Left forelimb (tissue), 1 donor: Measurements from ENCODE around the gene CFAP43.
"Not testable (repeated sequence)": the region's sequence is repeated elsewhere in the genome, so short reads cannot be mapped to it uniquely, and the experiment has no call there.

ENCODE experiments used
- DNase-seq: peaks from one replicate; pipeline ENCODE4 v3.0.0-alpha.2; 2018; ENCODE audit warnings: low spot score

Gene CFAP43

GRCh38 chr10:104255311-104255981 lies 23.3 kb upstream of the CFAP43 start:
- no peak for DNase-seq

GRCh38 chr10:104254493-104255310 lies 22.5 kb upstream of the CFAP43 start, which contains the start of gene GSTO1:
GSTO1 (plus strand) TSS chr10:104254892; CDS start chr10:104254929, 37 bp downstream.
- peak; percentile 78 for DNase-seq

- no peak for DNase-seq
These were observed 21.6 kb upstream of the CFAP43 start for GRCh38 chr10:104253606-104254410.

- DNase-seq = no peak
These were observed 20.9 kb upstream of the CFAP43 start for GRCh38 chr10:104253106-104253505.

GRCh38 chr10:104252368-104252767 lies 20.2 kb upstream of the CFAP43 start:
- DNase-seq = no peak

- DNase-seq = no peak
These were observed 19.3 kb upstream of the CFAP43 start for GRCh38 chr10:104251443-104251842.

GRCh38 chr10:104250371-104250770 lies 18.2 kb upstream of the CFAP43 start:
- no peak for DNase-seq

- not testable (repeated sequence) for DNase-seq
These were observed 16.8 kb upstream of the CFAP43 start for GRCh38 chr10:104248931-104249330.

GRCh38 chr10:104247513-104248146 lies 15.5 kb upstream of the CFAP43 start:
- no peak for DNase-seq

- no peak for DNase-seq
These were observed 14.8 kb upstream of the CFAP43 start for GRCh38 chr10:104246976-104247375.

- no peak for DNase-seq
These were observed 13.0 kb upstream of the CFAP43 start for GRCh38 chr10:104245066-104245632.

GRCh38 chr10:104243512-104243911 lies 11.3 kb upstream of the CFAP43 start:
- DNase-seq = no peak

- not testable (repeated sequence) for DNase-seq
These were observed 10.8 kb upstream of the CFAP43 start for GRCh38 chr10:104243009-104243408.

- no peak for DNase-seq
These were observed 10.4 kb upstream of the CFAP43 start for GRCh38 chr10:104242545-104242944.

- no peak for DNase-seq
These were observed 7.9 kb upstream of the CFAP43 start for GRCh38 chr10:104240078-104240477.

GRCh38 chr10:104235801-104236200 lies 3.6 kb upstream of the CFAP43 start:
- no peak for DNase-seq

- DNase-seq = no peak
These were observed 2.8 kb upstream of the CFAP43 start for GRCh38 chr10:104234934-104235333.

GRCh38 chr10:104233817-104234216 lies 1.7 kb upstream of the CFAP43 start:
- DNase-seq = no peak

GRCh38 chr10:104232613-104233102 lies 494 bp upstream of the CFAP43 start:
- DNase-seq = no peak

- DNase-seq = no peak
These were observed 1.7 kb downstream of the CFAP43 start for GRCh38 chr10:104230490-104230889.

- DNase-seq = no peak
These were observed 8.9 kb downstream of the CFAP43 start for GRCh38 chr10:104223304-104223703.
